Sigmoid colon (tissue), 7 donors: Measurements from ENCODE around the gene ZNHIT3. TPM values are rescaled to one million over a fixed set of nuclear protein-coding genes. Genes with fewer than 3 reads are reported as not detected.
A peak's percentile ranks its signal among the peaks of the same experiment; 100 is the strongest.
"Not testable (repeated sequence)": the region's sequence is repeated elsewhere in the genome, so short reads cannot be mapped to it uniquely, and the experiment has no call there.

ENCODE experiments used
- DNase-seq: peaks from one replicate; pipeline ENCODE4 v3.0.0-alpha.2; 2019
- H3K27ac ChIP-seq, 4 donors: fragments of 200-600 bp; sonication (generic); one replicate each; pipeline ENCODE4 v1.5.1; 2016 to 2019; ENCODE audit warnings: mild to moderate bottlenecking in 1 of 4
- H3K27me3 ChIP-seq, 3 donors: fragments of 200-600 bp; sonication (generic); one replicate each; pipeline ENCODE4 v1.5.1; 2019; ENCODE audit warnings: mild to moderate bottlenecking in 1 of 3
- H3K36me3 ChIP-seq, 4 donors: fragments of 200-600 bp; sonication (generic); one replicate each; pipeline ENCODE4 v1.5.1; 2016 to 2019
- H3K4me1 ChIP-seq, 4 donors: fragments of 200-600 bp; sonication (generic); one replicate each; pipeline ENCODE4 v1.5.1; 2017 to 2019
- H3K4me3 ChIP-seq, 4 donors: fragments of 200-600 bp; sonication (generic); one replicate each; pipeline ENCODE4 v1.5.1; 2017 to 2019; ENCODE audit warnings: mild to moderate bottlenecking in 2 of 4, moderate library complexity in 1 of 4
- H3K9me3 ChIP-seq, 4 donors: fragments of 200-600 bp in 3 of 4; sonication (generic) in 3 of 4; one replicate each; pipeline versions ENCODE4 v1.5.1 to v1.6.1; 2013 to 2019
- CTCF ChIP-seq, 4 experiments: fragments of 450-650 bp in 3 of 4; fragments of 200-600 bp in 1 of 4; IDR thresholded peaks; one replicate each; pipeline ENCODE4 v1.5.1; 2016 to 2019; ENCODE audit warnings: antibody characterized with exemption in 4 of 4, mild to moderate bottlenecking in 3 of 4, moderate library complexity in 2 of 4
- EP300 ChIP-seq, 4 donors: sonication (generic); formaldehyde crosslinking; IDR thresholded peaks; one replicate each; pipeline ENCODE4 v1.6.1; 2017; ENCODE audit warnings: antibody characterized with exemption in 4 of 4
- POLR2A ChIP-seq, 2 donors: fragments of 450-650 bp; IDR thresholded peaks; one replicate each; pipeline ENCODE4 v1.6.1; 2016; ENCODE audit warnings: antibody characterized with exemption in 2 of 2, mild to moderate bottlenecking in 2 of 2, moderate library complexity in 2 of 2
- POLR2AphosphoS5 ChIP-seq, 4 donors: sonication (generic); formaldehyde crosslinking; IDR thresholded peaks; one replicate each; pipeline ENCODE4 v1.6.1; 2017; ENCODE audit warnings: antibody characterized with exemption in 4 of 4
- WGBS, 2 donors: extraction: QIAGEN DNeasy Blood & Tissue Kit; methylation state at CpG; one replicate each; pipeline ENCODE4 v1.1.7; 2013; 5-methylcytosine and 5-hydroxymethylcytosine counted together
- intact Hi-C: fragments of 100-400 bp; cut with DNase I; formaldehyde crosslinking; loops from one replicate; pipeline ENCODE4 v1.15.1; 2023
- polyA plus RNA-seq, 3 donors: library from polyadenylated mRNA; stranded (reverse); fragments of 200-250 nt; gene quantifications; one replicate each; pipeline ENCODE4 v1.2.3, GENCODE V29; 2013
- total RNA-seq, 4 donors: library from RNA; depleted of rRNA; stranded (reverse); fragments of >200 nt; gene quantifications; one replicate each; pipeline ENCODE4 v1.1.0, GENCODE V29; 2016
- donor health status: healthy with polysubstance abuse.
- donor health status: Bipolar disorder and iron deficiency.
- donor health status: healthy.

Gene ZNHIT3
- total RNA-seq (10 to 100 TPM; 31.0 to 59.9 (median 44.9) TPM), polyA plus RNA-seq (10 to 100 TPM; 49.9 to 60.7 (median 51.8) TPM)

DNA sequence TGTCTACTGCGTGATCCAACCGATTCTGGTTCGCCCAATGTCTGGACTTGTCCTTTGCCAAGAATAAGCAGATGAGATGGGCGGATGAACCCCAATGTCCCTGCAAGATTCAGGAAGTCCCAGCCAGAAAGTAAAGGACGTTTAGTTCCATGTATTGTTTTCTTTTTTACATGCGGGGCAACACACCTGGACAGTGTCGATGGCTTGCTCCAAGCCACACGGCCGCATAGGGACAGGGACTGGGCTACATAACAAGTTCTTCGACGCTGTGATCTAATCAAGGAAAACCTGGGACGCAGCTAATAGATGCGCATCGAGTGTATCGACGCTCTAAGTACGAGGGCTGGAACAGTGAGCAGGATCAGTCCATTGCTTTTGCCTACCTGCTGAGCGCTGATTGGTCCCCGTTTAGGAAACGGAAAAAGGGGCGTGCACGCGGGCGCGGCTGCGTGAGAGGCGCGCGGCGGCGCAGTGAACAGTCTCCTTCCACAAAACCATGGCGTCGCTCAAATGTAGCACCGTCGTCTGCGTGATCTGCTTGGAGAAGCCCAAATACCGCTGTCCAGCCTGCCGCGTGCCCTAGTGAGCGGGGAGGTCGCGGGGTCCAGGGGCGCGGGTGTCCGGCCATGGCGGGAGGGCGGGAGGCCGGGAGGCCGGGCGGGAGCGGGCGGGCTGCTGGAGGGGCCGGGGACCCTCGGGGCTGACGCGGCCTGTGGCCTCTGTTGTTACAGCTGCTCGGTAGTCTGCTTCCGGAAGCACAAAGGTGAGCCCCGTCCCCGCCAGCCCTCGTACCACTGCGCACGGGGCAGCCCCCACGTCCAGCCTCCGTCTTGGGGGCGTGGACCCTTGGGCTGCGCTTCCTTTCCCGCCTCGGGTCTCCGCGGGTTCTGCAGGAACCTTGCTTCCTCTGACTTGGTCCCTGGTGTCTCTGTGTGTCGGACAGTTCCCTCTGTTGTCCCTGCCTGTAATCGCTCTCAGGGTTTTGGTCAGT lies at the start of gene ZNHIT3:
TSS of gene ZNHIT3 (plus strand) at position 478 of the 991 bp plus-strand sequence. CDS start at position 497, 19 bp downstream.
- H3K27ac ChIP-seq: peak within 1 kb of the TSS; percentile 78 to 90 (median 84)
- peak within 1 kb of the TSS; percentile 68 to 99 (median 89) for H3K4me3 ChIP-seq
- H3K4me1 ChIP-seq: peaks cover 0 to 40% (median 33%) of the 10 kb centered on the region in 4 donors
- peak; percentile 95 for DNase-seq
- no peaks in the 10 kb centered on the region for H3K36me3 ChIP-seq
- no peak for TF ChIP-seq CTCF (IDR thresholded peaks at IDR 0.05)
- no peak for TF ChIP-seq EP300 (IDR thresholded peaks at IDR 0.05)
- peak; percentile 59 to 89 (median 80) for TF ChIP-seq POLR2AphosphoS5 (IDR thresholded peaks at IDR 0.05)
- TF ChIP-seq POLR2A (IDR thresholded peaks at IDR 0.05): peak; percentile 26 to 34
- H3K27me3 ChIP-seq: peaks cover 0 to 12% (median 0%) of the 10 kb centered on the region in 3 donors
- H3K9me3 ChIP-seq: no peaks in the 10 kb centered on the region
- intact Hi-C loops: loop anchor here (5.0 to 10.0 kb wide), 2 partner anchors 46 to 108 kb away; partner anchors contain the start of genes DHRS11, MYO19 and PIGW
- 0 to 1% methylated on average over 73 of the region's 73 CpGs for WGBS, 2 donors

DNA sequence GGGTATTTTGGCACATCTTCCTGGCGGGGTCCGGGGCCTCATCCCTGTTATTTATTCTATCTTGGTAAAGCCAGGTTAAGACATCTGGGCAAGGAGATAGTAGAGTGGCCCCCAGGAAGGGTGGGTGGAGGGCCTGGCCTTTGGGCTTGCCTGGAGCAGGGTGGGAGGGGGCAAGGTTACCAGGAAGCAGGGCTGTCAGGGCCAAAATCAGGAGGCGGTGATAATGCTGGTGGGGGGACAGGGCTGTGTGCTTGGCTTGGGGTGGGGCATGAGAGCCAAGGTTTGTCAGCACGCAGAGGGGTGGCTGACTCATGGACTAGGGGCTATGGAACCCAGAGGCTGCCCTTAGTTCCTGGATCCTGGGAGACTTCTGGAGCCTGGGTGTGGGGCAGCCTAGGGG lies 44.7 kb upstream of the ZNHIT3 start:
- H3K4me1 ChIP-seq, H3K9me3 ChIP-seq, H3K27me3 ChIP-seq, DNase-seq, H3K4me3 ChIP-seq, H3K36me3 ChIP-seq, H3K27ac ChIP-seq, intact Hi-C loops: not testable (repeated sequence)
- no CpG with 5 or more reads among the region's 4 CpGs for WGBS, 2 donors

DNA sequence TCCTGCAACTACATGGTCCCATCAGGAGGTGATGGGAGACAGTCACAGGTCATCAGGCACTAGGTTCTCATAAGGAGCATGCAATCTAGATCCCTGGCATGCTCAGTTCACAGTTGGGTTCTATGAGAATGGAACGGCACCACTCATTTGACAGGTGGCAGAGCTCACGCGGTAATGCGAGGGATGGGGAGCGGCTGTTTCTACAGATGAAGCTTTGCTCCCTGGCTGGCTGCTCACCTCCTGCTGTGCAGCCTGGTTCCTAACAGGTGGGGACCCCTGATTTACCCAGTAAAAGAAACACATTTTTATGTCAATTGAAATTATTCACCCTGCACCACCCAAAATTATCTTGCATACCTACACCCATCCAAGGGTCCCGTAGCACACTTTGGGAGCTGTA lies 42.7 kb upstream of the ZNHIT3 start:
- Histone ChIP-seq H3K9me3 (no peaks in the 10 kb centered on the region), H3K4me1 (no peaks in the 10 kb centered on the region), H3K27ac (no peak overlapping the region), H3K4me3 (no peak overlapping the region), H3K27me3 (no peaks in the 10 kb centered on the region), H3K36me3 (no peaks in the 10 kb centered on the region)
- DNase-seq: no peak
- TF ChIP-seq POLR2AphosphoS5 (IDR thresholded peaks at IDR 0.05) (no peak), POLR2A (IDR thresholded peaks at IDR 0.05) (no peak), CTCF (IDR thresholded peaks at IDR 0.05) (no peak), EP300 (IDR thresholded peaks at IDR 0.05) (no peak)
- intact Hi-C loops: no loop called here
- 81 to 90% methylated on average over 6 of the region's 6 CpGs for WGBS, 2 donors

- H3K4me1 ChIP-seq, H3K27me3 ChIP-seq, H3K27ac ChIP-seq, H3K4me3 ChIP-seq, H3K9me3 ChIP-seq, intact Hi-C loops, DNase-seq, H3K36me3 ChIP-seq: not testable (repeated sequence)
- WGBS, 2 donors: 24 to 63% methylated on average over 9 to 11 of the region's 15 CpGs
These were observed 36.5 kb upstream of the ZNHIT3 start for GRCh38 chr17:36449997-36450396.

DNA sequence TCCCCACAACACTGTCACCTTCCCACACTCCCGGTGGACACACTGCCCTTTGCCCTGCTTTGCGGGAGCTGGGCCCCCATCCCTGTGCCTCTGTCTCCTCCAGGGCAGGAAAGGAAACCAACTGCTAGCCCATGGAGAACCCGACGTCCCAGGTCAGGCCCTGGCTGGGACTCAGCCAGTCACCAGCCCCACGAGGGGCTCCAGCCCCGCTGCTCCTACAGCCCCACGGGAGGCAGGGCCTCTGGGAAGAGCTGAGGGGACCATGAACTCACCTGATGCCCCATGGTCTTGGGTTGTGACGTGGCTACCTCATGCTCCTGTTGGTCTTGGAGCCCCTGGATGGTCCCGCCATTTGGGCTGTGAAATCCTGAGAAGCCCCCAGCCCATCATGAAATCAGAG lies 33.6 kb upstream of the ZNHIT3 start:
- H3K27me3 ChIP-seq, H3K4me3 ChIP-seq, DNase-seq, intact Hi-C loops, H3K9me3 ChIP-seq, H3K4me1 ChIP-seq, H3K27ac ChIP-seq, H3K36me3 ChIP-seq: not testable (repeated sequence)
- WGBS, 2 donors: 65 to 75% methylated on average over 8 to 9 of the region's 9 CpGs

GRCh38 chr17:36457701-36458100 lies 28.8 kb upstream of the ZNHIT3 start:
- DNase-seq, H3K36me3 ChIP-seq, H3K9me3 ChIP-seq, H3K4me3 ChIP-seq, H3K4me1 ChIP-seq, H3K27ac ChIP-seq, intact Hi-C loops: not testable (repeated sequence)
- H3K27me3 ChIP-seq: peaks cover 0 to 13% (median 0%) of the 10 kb centered on the region in 3 donors
- 90 to 93% methylated on average over 9 of the region's 9 CpGs for WGBS, 2 donors
